ENCODE measurements around the gene SDK2.

SDK2 gene

DNA sequence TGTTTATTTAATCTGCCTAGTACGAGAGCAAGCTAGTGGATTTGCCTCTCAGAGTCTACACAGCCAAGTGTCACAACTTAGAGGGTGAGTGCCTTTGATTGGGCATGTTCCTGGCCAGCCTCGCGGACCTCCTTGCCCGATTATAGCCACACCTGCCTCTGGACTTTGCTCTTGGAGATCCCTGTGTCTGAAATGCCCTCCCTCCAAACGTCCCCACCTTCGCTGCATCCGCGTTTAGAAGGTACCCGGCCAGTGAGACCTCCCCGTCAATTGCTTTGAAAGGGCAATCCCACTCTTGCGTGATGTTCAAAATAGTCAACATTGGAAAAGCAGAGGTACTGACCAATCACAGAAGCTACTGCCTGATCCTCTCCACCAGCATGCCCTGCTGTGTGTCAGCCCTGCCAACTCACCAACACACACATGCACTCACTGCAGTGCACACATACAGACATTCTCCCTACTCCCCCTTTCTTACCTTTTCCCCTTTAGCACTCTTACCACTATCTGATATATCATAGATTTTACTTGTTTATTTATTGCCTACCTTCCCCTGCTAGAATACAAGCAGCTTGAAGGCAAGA is 6.5 kb upstream of the SDK2 start:
- no peak for DNase-seq (ENCODE audit: low read depth in 2 of 2)

DNA sequence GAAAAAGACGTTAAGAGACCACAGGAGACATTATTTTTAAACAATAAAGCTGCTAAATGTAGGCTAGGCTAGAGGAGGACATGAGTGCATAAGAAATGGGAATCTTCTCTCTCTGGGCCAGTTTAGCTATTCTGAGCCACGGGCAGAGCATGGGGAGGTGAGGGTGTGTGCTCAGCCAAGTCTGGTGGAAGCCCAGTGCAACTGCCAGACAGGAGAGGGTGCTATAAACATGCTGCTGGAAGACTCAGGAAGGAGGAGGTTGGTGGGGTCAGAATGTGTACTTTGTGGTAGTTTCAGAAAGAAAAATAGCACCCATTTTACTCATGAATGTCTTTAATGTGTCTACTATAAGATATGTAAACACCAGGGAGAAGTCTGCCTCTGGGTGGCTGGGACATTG is 5.9 kb upstream of the SDK2 start:
- DNase-seq (ENCODE audit: low read depth in 2 of 2): no peak

DNA sequence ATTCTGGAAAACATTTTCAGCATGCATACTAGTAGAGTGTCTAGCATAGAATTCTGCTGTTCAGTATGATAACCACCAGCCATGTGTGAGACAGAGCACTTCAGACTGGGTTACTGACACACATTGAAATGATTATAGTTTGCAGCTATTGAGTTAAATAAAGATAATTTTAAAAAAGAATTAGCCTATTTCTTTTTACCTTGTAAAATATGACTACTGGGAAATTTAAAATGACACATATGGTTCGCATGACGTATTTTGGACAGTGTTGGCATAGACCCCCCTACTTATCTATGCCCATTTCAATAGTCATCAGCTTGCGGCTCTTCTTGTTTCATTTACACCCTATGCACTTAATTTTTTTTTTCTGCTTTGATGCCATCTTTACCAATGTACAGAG is 4.7 kb upstream of the SDK2 start:
- DNase-seq (ENCODE audit: low read depth in 2 of 2): no peak

DNA sequence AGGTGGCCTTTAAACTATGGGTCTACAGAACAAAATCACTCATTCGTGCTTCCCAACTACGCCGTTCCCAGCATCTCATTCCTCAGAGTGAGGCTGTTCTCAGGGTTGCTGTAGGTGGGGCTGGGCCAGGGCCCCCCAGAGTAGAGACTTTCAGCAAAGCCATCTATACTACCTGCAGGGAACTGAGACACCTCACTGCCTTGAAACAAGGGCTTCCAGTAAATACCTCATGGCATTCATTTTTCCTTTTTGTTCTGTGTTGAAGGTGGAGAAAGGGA is 4.2 kb upstream of the SDK2 start:
- no peak for DNase-seq (ENCODE audit: low read depth in 2 of 2)

DNA sequence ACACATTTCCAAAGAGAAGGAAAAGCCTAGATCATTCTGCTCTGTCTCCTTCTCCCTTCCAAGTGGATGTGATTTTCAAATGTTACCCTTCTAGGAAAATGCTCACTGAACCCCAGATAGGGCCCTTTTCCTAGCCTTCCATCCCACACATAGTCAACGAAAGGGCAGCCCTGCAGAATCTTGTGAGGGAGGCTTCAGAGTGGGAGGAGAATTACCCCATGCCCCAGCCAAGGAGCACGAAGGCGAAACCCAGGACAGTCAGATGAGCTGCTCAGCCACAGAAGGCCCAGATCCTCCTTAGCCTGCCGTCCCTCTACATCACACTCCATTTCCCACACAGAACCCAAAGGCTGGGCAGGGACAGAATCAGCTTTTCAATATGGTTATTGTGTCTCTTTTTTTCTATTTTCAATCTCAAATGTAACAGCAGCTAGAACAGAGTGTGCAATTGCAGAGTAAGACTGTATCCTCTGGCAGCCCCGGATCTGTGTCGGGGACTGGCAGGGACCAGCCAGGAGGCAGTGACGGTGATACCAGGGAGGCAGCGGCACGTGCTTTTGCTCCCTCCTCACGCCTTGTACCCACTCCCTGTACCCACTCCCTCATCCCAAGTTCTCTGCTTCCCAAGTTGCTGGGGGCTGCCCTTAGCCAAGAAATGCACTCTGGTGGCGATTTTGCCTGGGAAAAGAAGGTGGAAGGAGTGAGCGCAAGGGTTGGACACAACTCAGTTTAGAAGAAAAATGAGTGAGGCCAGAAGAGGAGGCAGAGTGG is 3.7 kb upstream of the SDK2 start:
- no peak for DNase-seq (ENCODE audit: low read depth in 2 of 2)

DNA sequence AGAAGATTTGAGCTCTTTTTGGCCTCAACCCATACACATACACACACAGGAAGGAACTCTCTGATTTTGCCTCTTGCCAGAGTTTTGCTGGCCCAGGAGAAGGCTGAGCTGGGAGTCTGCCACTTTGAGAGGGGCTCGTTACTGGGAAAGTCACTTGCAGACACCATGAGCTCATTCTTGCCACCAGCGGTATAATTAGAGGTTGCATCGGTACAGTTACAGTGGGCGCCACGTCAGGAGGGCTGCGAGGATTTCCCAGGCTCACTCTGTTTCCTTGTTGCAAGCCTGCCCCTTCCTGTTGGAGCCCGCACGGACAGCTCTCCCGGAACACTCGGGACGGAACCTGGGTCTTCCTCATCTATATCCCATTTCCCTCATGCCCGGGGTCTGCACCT is 3.1 kb upstream of the SDK2 start:
- DNase-seq (ENCODE audit: low read depth in 2 of 2): no peak

DNA sequence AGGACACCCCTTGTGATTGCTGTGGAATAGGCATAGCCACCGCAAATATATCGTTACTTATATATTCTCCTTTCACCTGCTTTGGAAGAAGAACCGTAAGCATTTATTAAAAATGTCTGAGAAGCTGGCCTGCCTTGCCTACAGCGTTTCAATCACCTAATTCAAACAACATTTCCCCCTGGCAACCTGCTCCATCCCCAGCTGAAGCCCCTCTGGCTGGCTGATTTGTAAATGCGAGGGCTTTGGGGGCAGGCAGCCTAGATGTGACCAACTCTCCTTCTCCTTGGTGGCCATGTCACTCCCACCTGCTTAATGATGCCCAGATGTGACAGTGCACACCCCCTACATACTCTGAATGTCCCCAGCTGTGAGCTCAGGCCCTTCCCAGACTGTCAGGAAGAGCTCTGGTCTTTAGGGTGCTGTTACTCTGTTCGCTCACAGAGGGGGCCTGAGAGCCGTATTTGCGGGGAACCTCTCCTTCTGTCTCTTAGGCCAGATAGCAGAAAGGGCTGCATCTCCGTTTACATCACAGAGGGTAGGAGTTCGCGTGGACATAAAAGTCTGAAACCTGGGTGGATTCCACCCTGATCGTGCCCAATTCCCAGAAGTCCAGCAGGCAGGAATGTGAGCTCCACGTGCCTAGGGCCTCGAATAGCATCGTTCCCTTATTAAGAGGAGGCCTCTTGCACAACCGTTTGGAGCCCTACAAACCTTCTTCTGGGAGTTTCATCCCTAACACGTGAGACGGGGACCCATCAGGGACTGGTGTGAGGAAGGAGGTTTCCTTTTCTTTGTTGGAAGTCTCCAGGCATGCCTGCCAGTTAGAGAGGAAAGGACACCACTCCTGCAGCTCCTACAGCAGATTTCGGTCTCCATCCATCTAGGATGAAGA is 2.4 kb upstream of the SDK2 start:
- DNase-seq (ENCODE audit: low read depth in 2 of 2): no peak

DNA sequence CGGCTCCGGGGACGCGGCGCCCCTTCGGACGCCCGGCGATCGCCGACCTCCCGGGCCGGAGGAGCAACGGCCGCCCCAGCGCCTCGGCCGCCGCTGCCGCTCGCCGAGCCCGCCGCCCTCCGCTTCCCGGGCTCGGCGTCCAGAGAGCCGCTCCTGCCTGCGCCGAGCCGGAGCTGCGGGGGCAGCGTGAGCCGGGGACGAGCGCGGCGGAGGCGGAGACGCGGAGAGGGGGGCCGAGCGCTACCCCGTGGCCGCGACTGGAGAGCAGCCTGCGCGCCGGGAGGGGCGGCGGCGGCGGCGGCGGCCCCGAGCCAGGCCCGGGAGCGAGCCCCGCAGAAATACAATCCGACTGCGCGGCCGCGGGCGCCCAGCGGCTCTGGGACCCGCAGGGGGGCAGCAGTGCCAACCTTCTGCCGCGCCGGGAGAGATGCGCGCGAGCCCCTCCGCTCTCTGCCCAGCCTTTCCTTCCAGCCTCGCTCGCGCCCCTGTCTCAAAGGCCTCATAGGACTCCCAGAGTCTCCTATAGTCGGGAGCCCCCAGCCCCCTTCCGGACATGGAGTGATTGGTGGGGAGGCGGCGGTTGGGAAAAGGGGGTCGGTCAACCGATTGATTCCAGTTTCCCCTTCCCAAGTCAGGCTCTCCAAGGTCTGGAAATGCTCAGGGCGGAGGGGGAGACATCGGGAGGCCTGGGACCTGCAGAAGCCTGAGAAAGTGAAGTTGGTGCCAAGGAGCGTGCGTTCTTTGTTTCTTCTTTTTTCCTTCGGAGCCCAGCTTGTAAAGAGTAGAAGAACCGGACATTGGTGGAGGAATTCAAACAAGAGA is 1.0 kb upstream of the SDK2 start:
- DNase-seq (ENCODE audit: low read depth in 2 of 2): peak; percentile 33 to 43

DNA sequence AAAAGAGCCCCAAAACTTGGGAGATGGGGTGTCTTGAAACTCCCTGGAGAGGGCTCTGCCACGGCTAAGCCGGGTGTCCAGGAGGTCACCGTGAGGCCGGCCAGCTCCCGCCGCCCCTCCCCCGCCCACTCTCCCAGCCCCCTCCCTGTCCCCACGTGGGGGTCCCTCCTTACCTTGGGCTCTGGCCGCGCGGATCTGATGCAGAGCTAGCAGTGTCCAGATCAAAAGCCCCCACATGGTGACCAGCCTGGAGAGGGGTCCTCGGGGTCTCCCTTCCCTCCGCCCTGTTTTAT is 447 bp downstream of the SDK2 start:
- DNase-seq (ENCODE audit: low read depth in 2 of 2): no peak

DNA sequence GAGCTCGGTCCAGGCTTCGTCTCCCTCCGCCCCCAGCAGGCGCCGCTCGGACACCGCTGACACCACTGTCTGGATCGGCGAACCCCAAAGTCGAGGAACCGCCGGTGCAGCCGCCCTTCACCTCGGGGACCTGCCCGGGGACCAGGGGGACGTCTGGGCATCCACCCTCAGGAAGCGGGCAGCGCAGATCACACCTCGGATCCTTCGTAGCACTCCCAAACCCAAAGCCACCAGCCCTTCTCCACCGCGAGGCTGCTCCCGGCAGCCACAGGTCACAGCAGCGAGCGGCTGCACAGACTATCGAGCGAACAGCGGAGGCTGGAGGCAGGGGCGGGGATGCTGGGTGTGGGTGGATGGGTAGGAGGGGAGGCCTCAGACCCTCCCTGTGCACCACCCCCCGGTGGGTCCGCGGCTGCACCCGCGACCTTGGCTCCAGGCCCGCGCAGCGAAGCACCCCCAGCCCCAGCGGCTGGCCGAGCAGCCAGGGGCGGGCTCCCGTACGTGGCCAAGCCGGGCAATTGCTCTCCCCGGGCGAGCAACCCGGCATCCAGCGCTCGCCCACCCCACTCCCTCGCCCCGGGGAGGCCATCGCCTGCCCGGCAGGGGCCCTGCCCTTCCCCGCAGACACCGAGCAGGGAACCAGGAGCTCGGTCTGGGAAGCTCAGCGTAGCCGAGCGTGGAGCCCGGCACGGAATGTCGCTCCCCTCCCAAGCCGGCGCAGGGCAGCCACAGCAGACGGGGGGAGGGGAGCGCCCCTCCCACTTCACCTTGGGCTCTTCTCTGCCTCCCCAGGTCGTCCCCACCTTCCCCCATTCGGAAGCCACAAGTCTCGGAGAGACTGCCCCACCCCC is 1.0 kb downstream of the SDK2 start:
- DNase-seq (ENCODE audit: low read depth in 2 of 2): peak in 1 of 2 donors; percentile 17

DNA sequence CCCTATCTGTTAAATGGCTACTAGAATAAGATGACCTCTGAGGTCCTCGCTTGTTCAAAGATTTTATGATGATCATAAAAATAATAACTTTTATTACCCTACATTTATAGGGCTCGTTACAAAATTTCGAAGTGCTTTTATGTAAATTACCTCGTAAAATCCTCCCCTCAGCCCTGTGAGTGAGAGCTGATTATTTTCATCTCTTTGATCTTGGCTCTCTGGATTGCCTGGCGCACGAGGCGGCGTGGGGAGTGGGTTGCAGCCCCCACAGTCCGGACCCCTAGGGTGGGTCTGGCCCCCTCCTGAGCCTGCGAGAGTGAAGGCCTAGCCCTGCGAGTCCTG is 1.6 kb downstream of the SDK2 start:
- no peak for DNase-seq (ENCODE audit: low read depth in 2 of 2)

DNA sequence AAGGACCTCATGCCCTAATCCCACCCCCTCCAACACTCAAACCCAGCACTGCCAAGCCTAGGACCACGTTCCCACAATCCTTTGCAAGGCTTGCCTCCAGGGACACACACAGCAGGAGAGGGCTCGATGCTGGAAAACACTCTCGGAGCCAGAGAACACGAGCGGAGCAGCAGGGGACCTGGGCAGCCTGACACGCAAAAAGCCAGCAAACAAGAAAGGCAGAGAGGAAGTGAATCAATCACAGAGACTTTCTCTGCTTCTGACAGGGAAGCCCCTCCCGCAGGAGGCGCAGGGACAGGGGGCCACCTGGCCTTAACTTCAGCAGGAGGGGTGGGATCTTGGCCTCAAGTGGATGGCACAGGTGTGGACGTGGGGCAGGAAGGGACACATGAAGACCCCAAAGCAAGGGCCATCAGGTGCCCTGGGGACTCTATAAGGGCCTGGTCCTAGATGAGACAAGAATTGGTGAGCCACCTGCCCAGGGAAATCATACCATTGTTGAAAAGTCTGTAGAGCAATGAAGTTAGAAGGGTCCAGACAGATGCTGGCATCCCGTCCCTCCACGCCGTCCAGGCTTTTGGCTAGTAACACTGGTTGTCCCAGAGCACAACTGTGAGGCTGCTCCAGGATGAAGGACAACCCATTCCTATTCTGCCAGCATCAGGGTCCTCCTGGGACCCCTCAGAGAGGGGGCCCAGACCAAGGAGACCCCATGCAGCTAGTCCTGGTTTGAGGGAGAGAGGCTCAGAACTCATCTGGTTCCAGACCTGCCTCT is 2.2 kb downstream of the SDK2 start:
- no peak for DNase-seq (ENCODE audit: low read depth in 2 of 2)

DNA sequence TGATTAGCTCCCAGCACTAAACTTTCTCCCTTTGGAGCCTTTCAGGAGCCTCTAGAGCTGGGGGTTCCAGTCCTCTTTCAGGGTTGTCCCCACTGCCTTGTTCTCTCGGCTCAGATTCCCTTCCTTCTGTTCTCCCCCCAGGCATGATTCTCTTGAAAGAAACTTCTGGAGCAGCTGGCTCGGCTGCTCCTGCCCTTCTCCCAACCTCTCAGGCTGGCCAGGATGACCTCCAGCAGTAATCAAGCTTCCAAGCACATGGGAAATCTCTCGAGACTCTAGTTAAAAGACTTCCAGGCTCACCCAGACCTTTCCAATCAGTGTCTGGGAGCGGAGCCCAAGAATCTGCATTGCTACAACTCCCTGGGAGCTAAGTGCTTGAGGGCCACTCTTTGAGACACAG is 3.6 kb downstream of the SDK2 start:
- no peak for DNase-seq (ENCODE audit: low read depth in 2 of 2)

DNA sequence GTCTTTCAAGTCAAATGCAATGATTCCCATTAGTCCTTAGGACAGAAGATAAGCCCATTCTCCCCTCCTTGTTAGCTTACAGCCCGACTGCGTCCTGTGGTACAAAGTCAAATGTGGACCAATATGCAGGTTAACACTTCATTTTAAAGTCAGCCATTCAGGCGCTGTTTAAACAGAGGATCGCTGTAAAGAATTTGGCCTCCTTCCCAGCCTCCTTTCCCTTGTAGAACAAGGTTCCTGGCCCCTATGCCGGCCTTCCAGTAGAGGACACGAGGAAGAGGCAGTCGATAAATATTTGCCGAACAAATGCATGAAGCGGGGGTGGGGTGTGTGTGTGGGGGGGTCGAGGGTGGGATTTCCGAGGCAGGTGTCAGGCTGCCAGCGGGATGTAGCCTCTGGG is 4.3 kb downstream of the SDK2 start:
- DNase-seq (ENCODE audit: low read depth in 2 of 2): no peak

DNA sequence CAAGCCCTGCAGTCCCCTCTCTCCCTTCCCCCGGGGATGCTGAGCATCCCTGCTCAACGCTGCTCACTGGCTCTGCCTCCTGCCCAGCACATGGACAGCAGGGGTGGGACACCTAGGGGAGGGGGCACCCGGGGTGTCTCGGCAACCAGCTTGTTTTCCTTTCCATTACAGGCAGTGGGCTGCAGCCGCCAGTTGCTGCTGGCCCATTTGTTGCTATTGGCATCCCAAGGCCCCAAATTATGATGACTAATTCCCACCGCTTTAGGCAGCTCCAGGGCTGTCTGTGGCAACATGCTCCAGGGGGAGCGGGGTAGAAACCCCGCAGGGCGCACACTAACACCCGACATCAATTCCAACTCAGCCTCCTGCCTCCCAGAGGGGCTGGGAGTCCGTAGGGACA is 4.9 kb downstream of the SDK2 start:
- DNase-seq (ENCODE audit: low read depth in 2 of 2): no peak

DNA sequence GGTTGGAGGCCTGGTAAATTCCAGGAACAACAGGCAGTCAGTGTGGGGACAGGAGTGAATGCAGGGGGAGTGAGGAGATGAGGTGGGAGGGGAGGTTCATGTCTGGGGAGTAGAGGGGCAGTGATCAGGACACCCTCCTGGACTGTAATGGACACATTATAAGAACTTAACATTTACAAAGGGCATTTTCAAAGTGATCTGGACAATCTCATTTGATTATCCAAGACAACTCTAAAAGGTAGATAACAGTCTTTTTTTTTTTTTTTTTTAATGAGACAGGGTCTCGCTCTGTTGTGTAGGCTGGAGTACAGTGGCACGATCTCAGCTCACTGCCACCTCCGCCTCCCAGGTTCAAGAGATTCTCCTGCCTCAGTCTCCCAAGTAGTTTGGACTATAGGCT is 5.7 kb downstream of the SDK2 start:
- no peak for DNase-seq (ENCODE audit: low read depth in 2 of 2)

DNA sequence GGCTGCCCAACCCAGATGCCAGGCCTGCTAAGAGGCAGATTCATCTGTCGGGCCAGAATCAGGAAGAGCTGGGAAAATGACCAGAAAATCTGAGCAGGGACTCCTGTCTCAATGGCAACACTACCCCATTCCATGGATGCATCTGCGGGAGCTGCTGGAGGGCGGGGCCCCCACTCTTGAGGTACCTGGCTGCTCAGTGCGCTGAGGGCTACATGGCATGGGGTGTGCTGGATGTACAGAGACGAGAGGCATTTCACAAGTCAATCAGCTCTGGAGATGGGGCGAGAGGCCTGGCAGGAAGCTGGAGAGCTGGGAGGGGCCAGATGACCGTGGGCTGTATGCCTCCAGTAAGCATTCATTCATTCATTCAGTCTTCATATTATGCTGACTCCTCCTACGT is 6.4 kb downstream of the SDK2 start:
- DNase-seq (ENCODE audit: low read depth in 2 of 2): no peak

DNA sequence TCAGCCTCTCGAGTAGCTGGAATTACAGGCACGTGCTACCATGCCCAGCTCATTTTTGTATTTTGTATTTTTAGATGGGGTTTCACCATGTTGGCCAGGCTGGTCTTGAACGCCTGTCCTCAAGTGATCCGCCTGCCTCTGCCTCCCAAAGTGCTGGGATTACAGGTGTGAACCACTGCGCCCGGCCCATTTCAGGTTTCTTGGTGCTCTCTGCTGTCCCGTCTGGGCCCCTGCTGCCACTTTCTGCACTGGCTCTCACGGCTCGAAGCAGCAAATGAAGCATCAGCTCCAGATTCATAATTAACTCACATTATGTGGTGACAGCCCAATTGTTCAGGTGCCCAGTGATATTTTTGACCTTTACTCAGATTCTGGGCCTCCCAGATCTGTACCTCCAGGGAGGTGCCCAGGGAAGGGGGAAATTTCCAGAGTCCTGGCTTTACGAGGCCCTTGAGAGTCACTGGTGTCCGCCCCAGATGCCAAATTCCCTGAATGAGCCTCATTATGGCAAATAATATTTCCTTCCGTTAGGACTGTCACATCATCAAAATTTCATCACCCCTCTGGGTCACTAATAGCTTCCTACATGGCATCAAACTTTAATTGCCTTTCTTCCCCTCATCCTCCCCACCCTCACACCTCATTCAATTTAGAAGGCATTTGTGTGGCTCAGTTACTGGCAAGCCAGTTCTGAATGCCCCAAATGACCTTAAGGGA is 9.0 kb downstream of the SDK2 start:
- DNase-seq (ENCODE audit: low read depth in 2 of 2): no peak

DNA sequence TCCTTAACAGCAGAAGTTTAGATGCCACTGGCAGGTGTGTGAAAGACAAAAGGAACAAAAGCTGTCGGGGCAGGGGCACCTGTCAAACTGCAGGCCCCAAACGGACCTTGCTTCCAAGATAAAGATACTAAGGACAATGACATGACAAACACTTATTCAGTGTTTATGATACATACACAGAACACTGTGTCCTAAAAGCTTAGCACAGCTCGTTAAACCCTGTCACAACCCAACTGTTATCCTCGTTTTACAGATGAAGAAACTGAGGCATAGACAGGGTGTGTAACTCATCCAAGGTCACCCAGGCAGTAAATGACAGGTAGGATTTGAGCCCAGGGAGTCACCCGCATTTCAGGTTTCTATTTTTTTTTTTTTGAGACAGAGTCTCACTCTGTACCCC is 9.6 kb downstream of the SDK2 start:
- DNase-seq (ENCODE audit: low read depth in 2 of 2): no peak

DNA sequence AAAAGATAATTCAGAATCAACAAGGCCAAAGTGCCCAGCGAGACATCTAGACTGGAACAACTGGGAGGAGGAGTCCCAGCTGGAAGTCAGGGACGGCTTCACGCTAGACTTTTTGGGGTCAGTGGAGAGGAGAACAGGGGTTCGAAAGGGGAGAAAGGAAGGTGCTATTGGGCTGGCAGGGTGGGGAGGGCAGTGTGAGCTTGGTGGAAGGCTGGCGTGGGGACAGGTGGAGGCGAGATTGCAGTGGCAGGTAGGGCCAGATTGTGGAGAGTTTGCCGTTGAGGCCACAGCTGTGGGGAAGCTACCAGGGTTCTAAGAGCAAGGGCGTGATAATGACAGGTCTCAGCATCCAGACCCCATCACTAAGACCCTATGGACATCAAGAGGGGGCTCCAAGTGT is 10.5 kb downstream of the SDK2 start:
- DNase-seq (ENCODE audit: low read depth in 2 of 2): no peak

Measured in stimulated activated CD4-positive, alpha-beta T cell treated with anti-CD3 and anti-CD28 coated beads, Interleukin-1b, Interleukin-23, amount 100 ng/mL, for 4 hours (primary cell).